Liver (tissue), 10 donors: ENCODE measurements around the gene RYR3. TPM values are rescaled to one million over a fixed set of nuclear protein-coding genes. Genes with fewer than 3 reads are reported as not detected.
A peak's percentile ranks its signal among the peaks of the same experiment; 100 is the strongest.

Experiments
- DNase-seq: peaks from one replicate; pipeline ENCODE4 v3.0.0-alpha.2; 2017; ENCODE audit warnings: low spot score
- H3K27ac ChIP-seq, 2 donors: one replicate each; pipeline ENCODE4 v1.7.0; 2013; ENCODE audit warnings: inconsistent platforms in 2 of 2, low read length in 2 of 2, control low read depth in 1 of 2, low read depth in 1 of 2, mild to moderate bottlenecking in 1 of 2
- H3K27me3 ChIP-seq, 4 donors: one replicate each; pipeline versions ENCODE4 v1.6.1 to v1.7.0; 2013; ENCODE audit warnings: low read length in 3 of 4, inconsistent platforms in 1 of 4, mild to moderate bottlenecking in 1 of 4, moderate library complexity in 1 of 4; ENCODE audit not compliant: control insufficient read depth in 4 of 4, insufficient read depth in 4 of 4
- H3K36me3 ChIP-seq, 4 donors: one replicate each; pipeline versions ENCODE4 v1.6.1 to v1.7.0; 2013; ENCODE audit warnings: low read length in 3 of 4, mild to moderate bottlenecking in 3 of 4, low read depth in 1 of 4, moderate library complexity in 1 of 4; ENCODE audit not compliant: control insufficient read depth in 4 of 4, insufficient read depth in 3 of 4
- H3K4me1 ChIP-seq, 4 donors: one replicate each; pipeline versions ENCODE4 v1.6.1 to v1.7.0; 2013; ENCODE audit warnings: low read length in 3 of 4, mild to moderate bottlenecking in 3 of 4, moderate library complexity in 1 of 4; ENCODE audit not compliant: control insufficient read depth in 4 of 4, insufficient read depth in 4 of 4
- H3K4me3 ChIP-seq, 3 donors: one replicate each; pipeline versions ENCODE4 v1.6.1 to v1.7.0; 2013; ENCODE audit warnings: low read length in 3 of 3, control low read depth in 1 of 3, low read depth in 1 of 3, mild to moderate bottlenecking in 1 of 3
- H3K9ac ChIP-seq, 2 donors: one replicate each; pipeline ENCODE4 v1.7.0; 2013; ENCODE audit warnings: low read length in 2 of 2, mild to moderate bottlenecking in 2 of 2, moderate library complexity in 2 of 2, control low read depth in 1 of 2, low read depth in 1 of 2
- H3K9me3 ChIP-seq, 4 donors: one replicate each; pipeline versions ENCODE4 v1.6.1 to v1.7.0; 2013; ENCODE audit warnings: low read length in 3 of 4; ENCODE audit not compliant: control insufficient read depth in 4 of 4
- EGR1 ChIP-seq, 2 donors: IDR thresholded peaks; 2 replicates each; pipeline ENCODE4 v1.6.1; 2016 to 2018; ENCODE audit warnings: antibody characterized with exemption in 2 of 2, low read depth in 2 of 2
- FOXA1 ChIP-seq: IDR thresholded peaks from 2 replicates; pipeline ENCODE4 v1.6.1; 2016; ENCODE audit warnings: antibody characterized with exemption
- FOXA2 ChIP-seq: IDR thresholded peaks from 2 replicates; pipeline ENCODE4 v1.6.1; 2016; ENCODE audit warnings: antibody characterized with exemption
- HNF4A ChIP-seq, 2 donors: conservative IDR thresholded peaks; 2 replicates each; pipeline ENCODE4 v1.6.1; 2016; ENCODE audit warnings: antibody characterized with exemption in 2 of 2, mild to moderate bottlenecking in 2 of 2
- HNF4G ChIP-seq: IDR thresholded peaks from 2 replicates; pipeline ENCODE4 v1.6.1; 2016; ENCODE audit warnings: antibody characterized with exemption
- JUND ChIP-seq, 2 donors: IDR thresholded peaks; 2 replicates each; pipeline ENCODE4 v1.6.1; 2016; ENCODE audit warnings: antibody characterized with exemption in 2 of 2
- NR2F2 ChIP-seq: IDR thresholded peaks from 2 replicates; pipeline ENCODE4 v1.6.1; 2016; ENCODE audit warnings: antibody characterized with exemption
- RXRA ChIP-seq, 2 donors: IDR thresholded peaks; 2 replicates each; pipeline ENCODE4 v1.6.1; 2017 to 2018; ENCODE audit warnings: antibody characterized with exemption in 2 of 2, mild to moderate bottlenecking in 1 of 2
- SP1 ChIP-seq: IDR thresholded peaks from 2 replicates; pipeline ENCODE4 v1.6.1; 2018; ENCODE audit warnings: antibody characterized with exemption, mild to moderate bottlenecking
- TAF1 ChIP-seq: conservative IDR thresholded peaks from 2 replicates; pipeline ENCODE4 v1.6.1; 2016; ENCODE audit warnings: antibody characterized with exemption, mild to moderate bottlenecking
- YY1 ChIP-seq: IDR thresholded peaks from 2 replicates; pipeline ENCODE4 v1.6.1; 2016; ENCODE audit warnings: antibody characterized with exemption, mild to moderate bottlenecking
- WGBS: extraction: QIAGEN DNeasy Blood & Tissue Kit; methylation state at CpG from one replicate; pipeline ENCODE4 v1.1.7; 2013; 5-methylcytosine and 5-hydroxymethylcytosine counted together
- polyA plus RNA-seq, 2 donors: library from polyadenylated mRNA; stranded (reverse) in 1 of 2; unstranded in 1 of 2; fragments of 200-250 nt in 1 of 2; fragments of >200 nt in 1 of 2; fragmentation: Nextera tagmentation in 1 of 2; extraction: Ambion mirVana in 1 of 2; gene quantifications; one replicate each; pipeline versions ENCODE4 v1.2.1 to v1.2.3, GENCODE V29; 2013 to 2015
- small RNA-seq: library from RNA; depleted of rRNA; stranded (forward); fragments of <200 nt; gene quantifications from one replicate; pipeline ENCODE3, GENCODE V24; 2014
- total RNA-seq, 2 donors: library from RNA; depleted of rRNA; stranded (reverse); fragments of >200 nt; gene quantifications; one replicate each; pipeline ENCODE4 v1.2.3, GENCODE V29; 2014
- TF ChIP-seq, protein P1 (sequence below): IDR thresholded peaks from 2 replicates; pipeline ENCODE4 v1.6.1; 2016; ENCODE audit warnings: antibody characterized with exemption
- TF ChIP-seq, protein P2 (sequence below): IDR thresholded peaks from 2 replicates; pipeline ENCODE4 v1.6.1; 2016; ENCODE audit warnings: antibody characterized with exemption, mild to moderate bottlenecking
- donor health status: healthy.
- donor health status: healthy.
- donor health status: healthy.
- donor health status: healthy.
- donor health status: healthy.

The RYR3 gene
- total and polyA plus RNA-seq, 4 donors: 0.01 to 1.1 (median 0.22) TPM

DNA sequence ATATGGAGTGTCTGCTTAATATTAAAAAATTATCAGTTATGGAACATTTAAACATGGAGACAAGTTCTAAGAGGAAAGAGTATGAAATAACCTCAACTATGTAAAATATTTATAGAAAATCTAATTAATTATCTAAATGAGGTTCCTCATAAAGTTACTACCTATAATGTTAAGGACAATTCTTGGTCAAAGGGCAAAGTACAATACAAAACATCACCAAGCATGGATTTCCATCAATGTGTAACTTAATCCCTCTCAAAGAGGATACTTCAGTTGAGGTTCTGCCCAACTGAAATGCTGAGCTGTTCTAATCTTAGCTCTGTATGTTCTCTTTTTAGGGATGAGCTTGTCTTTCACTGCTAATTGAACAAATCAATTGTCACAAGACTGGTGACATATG is 601.6 kb downstream of the RYR3 start:
- H3K27me3 ChIP-seq: no peaks in the 10 kb centered on the region
- H3K27ac ChIP-seq: no peak overlapping the region
- no peaks in the 10 kb centered on the region for H3K36me3 ChIP-seq
- H3K4me1 ChIP-seq: peaks cover 0 to 4% (median under 1%) of the 10 kb centered on the region in 4 donors
- DNase-seq: no peak
- H3K9me3 ChIP-seq: no peaks in the 10 kb centered on the region
- H3K4me3 ChIP-seq: no peak overlapping the region
- H3K9ac ChIP-seq: no peak overlapping the region
- no peak for TF ChIP-seq TAF1
- no peak for TF ChIP-seq JUND (IDR thresholded peaks at IDR 0.05)
- TF ChIP-seq NR2F2: no peak
- TF ChIP-seq EGR1 (IDR thresholded peaks at IDR 0.05; ENCODE audit: low read depth in 2 of 2): no peak
- no peak for TF ChIP-seq FOXA1
- TF ChIP-seq SP1: no peak
- peak; percentile 59 to 80 for TF ChIP-seq HNF4A (conservative IDR thresholded peaks at IDR 0.05)
- TF ChIP-seq FOXA2: no peak
- no peak for TF ChIP-seq HNF4G

GRCh38 chr15:33913459-33913858 is 602.7 kb downstream of the RYR3 start:
- H3K9ac ChIP-seq: no peak overlapping the region
- peaks cover 0 to 4% (median under 1%) of the 10 kb centered on the region in 4 donors for H3K4me1 ChIP-seq
- H3K27ac ChIP-seq: no peak overlapping the region
- H3K9me3 ChIP-seq: no peaks in the 10 kb centered on the region
- no peaks in the 10 kb centered on the region for H3K27me3 ChIP-seq
- 97% methylated on average over 1 of the region's 1 CpG for WGBS
- no peak for DNase-seq
- no peaks in the 10 kb centered on the region for H3K36me3 ChIP-seq
- TF ChIP-seq JUND (IDR thresholded peaks at IDR 0.05): no peak
- no peak for TF ChIP-seq RXRA (IDR thresholded peaks at IDR 0.05)
- TF ChIP-seq, protein P1, sequence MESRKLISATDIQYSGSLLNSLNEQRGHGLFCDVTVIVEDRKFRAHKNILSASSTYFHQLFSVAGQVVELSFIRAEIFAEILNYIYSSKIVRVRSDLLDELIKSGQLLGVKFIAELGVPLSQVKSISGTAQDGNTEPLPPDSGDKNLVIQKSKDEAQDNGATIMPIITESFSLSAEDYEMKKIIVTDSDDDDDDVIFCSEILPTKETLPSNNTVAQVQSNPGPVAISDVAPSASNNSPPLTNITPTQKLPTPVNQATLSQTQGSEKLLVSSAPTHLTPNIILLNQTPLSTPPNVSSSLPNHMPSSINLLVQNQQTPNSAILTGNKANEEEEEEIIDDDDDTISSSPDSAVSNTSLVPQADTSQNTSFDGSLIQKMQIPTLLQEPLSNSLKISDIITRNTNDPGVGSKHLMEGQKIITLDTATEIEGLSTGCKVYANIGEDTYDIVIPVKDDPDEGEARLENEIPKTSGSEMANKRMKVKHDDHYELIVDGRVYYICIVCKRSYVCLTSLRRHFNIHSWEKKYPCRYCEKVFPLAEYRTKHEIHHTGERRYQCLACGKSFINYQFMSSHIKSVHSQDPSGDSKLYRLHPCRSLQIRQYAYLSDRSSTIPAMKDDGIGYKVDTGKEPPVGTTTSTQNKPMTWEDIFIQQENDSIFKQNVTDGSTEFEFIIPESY: no peak
- TF ChIP-seq, protein P2, sequence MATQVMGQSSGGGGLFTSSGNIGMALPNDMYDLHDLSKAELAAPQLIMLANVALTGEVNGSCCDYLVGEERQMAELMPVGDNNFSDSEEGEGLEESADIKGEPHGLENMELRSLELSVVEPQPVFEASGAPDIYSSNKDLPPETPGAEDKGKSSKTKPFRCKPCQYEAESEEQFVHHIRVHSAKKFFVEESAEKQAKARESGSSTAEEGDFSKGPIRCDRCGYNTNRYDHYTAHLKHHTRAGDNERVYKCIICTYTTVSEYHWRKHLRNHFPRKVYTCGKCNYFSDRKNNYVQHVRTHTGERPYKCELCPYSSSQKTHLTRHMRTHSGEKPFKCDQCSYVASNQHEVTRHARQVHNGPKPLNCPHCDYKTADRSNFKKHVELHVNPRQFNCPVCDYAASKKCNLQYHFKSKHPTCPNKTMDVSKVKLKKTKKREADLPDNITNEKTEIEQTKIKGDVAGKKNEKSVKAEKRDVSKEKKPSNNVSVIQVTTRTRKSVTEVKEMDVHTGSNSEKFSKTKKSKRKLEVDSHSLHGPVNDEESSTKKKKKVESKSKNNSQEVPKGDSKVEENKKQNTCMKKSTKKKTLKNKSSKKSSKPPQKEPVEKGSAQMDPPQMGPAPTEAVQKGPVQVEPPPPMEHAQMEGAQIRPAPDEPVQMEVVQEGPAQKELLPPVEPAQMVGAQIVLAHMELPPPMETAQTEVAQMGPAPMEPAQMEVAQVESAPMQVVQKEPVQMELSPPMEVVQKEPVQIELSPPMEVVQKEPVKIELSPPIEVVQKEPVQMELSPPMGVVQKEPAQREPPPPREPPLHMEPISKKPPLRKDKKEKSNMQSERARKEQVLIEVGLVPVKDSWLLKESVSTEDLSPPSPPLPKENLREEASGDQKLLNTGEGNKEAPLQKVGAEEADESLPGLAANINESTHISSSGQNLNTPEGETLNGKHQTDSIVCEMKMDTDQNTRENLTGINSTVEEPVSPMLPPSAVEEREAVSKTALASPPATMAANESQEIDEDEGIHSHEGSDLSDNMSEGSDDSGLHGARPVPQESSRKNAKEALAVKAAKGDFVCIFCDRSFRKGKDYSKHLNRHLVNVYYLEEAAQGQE: no peak
- TF ChIP-seq YY1: no peak
- H3K4me3 ChIP-seq: no peak overlapping the region

Small RNAs within 50 kb of the gene (small RNA-seq; reads per million reads assigned to genes)
- not detected for gene RF00019

Other genes starting within 250 kb of the RYR3 start
- gene FMN1, start 116.3 kb upstream of the RYR3 start, total RNA-seq: 1 to 10 TPM in 1 of 2 donors, under 1 TPM in 1; 0.84 to 5.4 TPM
- gene FMN1, start 116.3 kb upstream of the RYR3 start, polyA plus RNA-seq: under 1 TPM; 0.21 to 0.22 TPM